Muscle of leg (tissue), 11 donors: ENCODE data around the gene CNOT1. TPM values are rescaled to one million over a fixed set of nuclear protein-coding genes. Genes with fewer than 3 reads are reported as not detected.
"Not testable (repeated sequence)": the region's sequence is repeated elsewhere in the genome, so short reads cannot be mapped to it uniquely, and the experiment has no call there.

Source experiments
- DNase-seq: peaks from one replicate; pipeline ENCODE4 v3.0.0; 2013
- H3K27ac ChIP-seq: one replicate; pipeline ENCODE4 v1.5.1; 2013; ENCODE audit warnings: mild to moderate bottlenecking, low read length, control low read depth
- H3K27me3 ChIP-seq: one replicate; pipeline ENCODE4 v1.6.1; 2013; ENCODE audit warnings: low read length; ENCODE audit not compliant: control insufficient read depth, insufficient read depth
- H3K36me3 ChIP-seq: one replicate; pipeline ENCODE4 v1.6.1; 2013; ENCODE audit warnings: low read length; ENCODE audit not compliant: control insufficient read depth, insufficient read depth
- H3K4me1 ChIP-seq: one replicate; pipeline ENCODE4 v1.6.1; 2013; ENCODE audit warnings: low read length; ENCODE audit not compliant: control insufficient read depth, insufficient read depth
- H3K4me3 ChIP-seq: one replicate; pipeline ENCODE4 v1.5.1; 2013; ENCODE audit warnings: low read length, control low read depth
- H3K9me3 ChIP-seq: replicated peaks from 2 replicates; pipeline ENCODE4 v1.6.1; 2013; ENCODE audit warnings: low read depth, low read length; ENCODE audit not compliant: control insufficient read depth
- WGBS: methylation state at CpG from one replicate; pipeline ENCODE4 v1.1.5; 2013; ENCODE audit warnings: missing lambda C conversion rate; ENCODE audit not compliant: insufficient coverage; 5-methylcytosine and 5-hydroxymethylcytosine counted together
- polyA plus RNA-seq, 8 donors: library from polyadenylated mRNA; unstranded; fragments of 120-200 nt; gene quantifications; one replicate each; pipeline versions ENCODE4 v1.2.1 to v1.2.3, GENCODE V29; 2013; ENCODE audit warnings: inconsistent platforms in 1 of 8, low replicate concordance in 1 of 8; ENCODE audit not compliant: insufficient read length in 8 of 8, insufficient read depth in 1 of 8
- total RNA-seq: library from RNA; stranded (reverse); fragments of 120-200 nt; gene quantifications from one replicate; pipeline ENCODE4 v1.2.4, GENCODE V29; 2013

Gene CNOT1
- total and polyA plus RNA-seq, 9 donors, result 85.1 to 121 (median 99.9) TPM

- no peak for DNase-seq
- H3K4me3 ChIP-seq, result no peak overlapping the region
- H3K9me3 ChIP-seq, result no peaks in the 10 kb centered on the region
- no peaks in the 10 kb centered on the region for H3K27me3 ChIP-seq
- peaks cover 32% of the 10 kb centered on the region for H3K36me3 ChIP-seq
- H3K27ac ChIP-seq, result no peak overlapping the region
- no CpG with 5 or more reads among the region's 3 CpGs for WGBS
- H3K4me1 ChIP-seq, result no peaks in the 10 kb centered on the region
Measured at GRCh38 chr16:58615280-58615679, 14.3 kb downstream of the CNOT1 start.

- 100% methylated on average over 3 of the region's 6 CpGs for WGBS
- Histone ChIP-seq H3K27me3 (no peaks in the 10 kb centered on the region), H3K9me3 (no peaks in the 10 kb centered on the region), H3K36me3 (peaks cover 28% of the 10 kb centered on the region), H3K4me3 (no peak overlapping the region), H3K4me1 (no peaks in the 10 kb centered on the region), H3K27ac (no peak overlapping the region)
- no peak for DNase-seq
Measured at GRCh38 chr16:58614860-58615259, 14.8 kb downstream of the CNOT1 start.

GRCh38 chr16:58614212-58614611 is 15.4 kb downstream of the CNOT1 start:
- Histone ChIP-seq H3K4me3 (no peak overlapping the region), H3K4me1 (no peaks in the 10 kb centered on the region), H3K27me3 (no peaks in the 10 kb centered on the region), H3K27ac (no peak overlapping the region), H3K36me3 (peaks cover 28% of the 10 kb centered on the region), H3K9me3 (no peaks in the 10 kb centered on the region)
- WGBS, result no CpG with 5 or more reads among the region's 6 CpGs
- DNase-seq, result no peak

- not testable (repeated sequence) for DNase-seq, H3K4me3 ChIP-seq, H3K4me1 ChIP-seq, H3K27ac ChIP-seq, H3K9me3 ChIP-seq, H3K27me3 ChIP-seq
- peaks cover 23% of the 10 kb centered on the region for H3K36me3 ChIP-seq
- WGBS, result no CpG with 5 or more reads among the region's 7 CpGs
Measured at GRCh38 chr16:58612965-58613364, 16.7 kb downstream of the CNOT1 start.

GRCh38 chr16:58608601-58609136 is 21.0 kb downstream of the CNOT1 start:
- no peak overlapping the region for H3K27ac ChIP-seq
- no peaks in the 10 kb centered on the region for H3K4me1 ChIP-seq
- H3K36me3 ChIP-seq, result peaks cover 26% of the 10 kb centered on the region
- no peaks in the 10 kb centered on the region for H3K27me3 ChIP-seq
- no CpG with 5 or more reads among the region's 8 CpGs for WGBS
- no peaks in the 10 kb centered on the region for H3K9me3 ChIP-seq
- H3K4me3 ChIP-seq, result no peak overlapping the region
- no peak for DNase-seq

- Histone ChIP-seq H3K4me3 (no peak overlapping the region), H3K27ac (no peak overlapping the region), H3K27me3 (no peaks in the 10 kb centered on the region), H3K9me3 (no peaks in the 10 kb centered on the region), H3K36me3 (peaks cover 20% of the 10 kb centered on the region), H3K4me1 (no peaks in the 10 kb centered on the region)
- DNase-seq, result no peak
- WGBS, result 100% methylated on average over 2 of the region's 7 CpGs
Measured at GRCh38 chr16:58605562-58605961, 24.1 kb downstream of the CNOT1 start.

GRCh38 chr16:58591083-58591482 is 38.5 kb downstream of the CNOT1 start:
- H3K9me3 ChIP-seq, result no peaks in the 10 kb centered on the region
- no peaks in the 10 kb centered on the region for H3K4me1 ChIP-seq
- no peak for DNase-seq
- H3K4me3 ChIP-seq, result no peak overlapping the region
- no CpG with 5 or more reads among the region's 4 CpGs for WGBS
- H3K27ac ChIP-seq, result no peak overlapping the region
- H3K27me3 ChIP-seq, result no peaks in the 10 kb centered on the region
- peaks cover 39% of the 10 kb centered on the region for H3K36me3 ChIP-seq

- H3K27me3 ChIP-seq, result no peaks in the 10 kb centered on the region
- 70% methylated on average over 6 of the region's 10 CpGs for WGBS
- peaks cover 38% of the 10 kb centered on the region for H3K36me3 ChIP-seq
Measured at GRCh38 chr16:58589326-58589905, 40.2 kb downstream of the CNOT1 start.

GRCh38 chr16:58588406-58588805 is 41.2 kb downstream of the CNOT1 start:
- Histone ChIP-seq H3K9me3 (no peaks in the 10 kb centered on the region), H3K27me3 (no peaks in the 10 kb centered on the region), H3K36me3 (peaks cover 39% of the 10 kb centered on the region), H3K4me1 (no peaks in the 10 kb centered on the region), H3K27ac (no peak overlapping the region), H3K4me3 (no peak overlapping the region)
- DNase-seq, result no peak
- 90% methylated on average over 3 of the region's 3 CpGs for WGBS

More at GRCh38 chr16:58589326-58589905, 40.2 kb downstream of the CNOT1 start:
- H3K4me3 ChIP-seq, result no peak overlapping the region
- no peak for DNase-seq
- no peaks in the 10 kb centered on the region for H3K4me1 ChIP-seq
- no peaks in the 10 kb centered on the region for H3K9me3 ChIP-seq
- H3K27ac ChIP-seq, result no peak overlapping the region

GRCh38 chr16:58586340-58587030 is 43.1 kb downstream of the CNOT1 start:
- Histone ChIP-seq H3K36me3 (peaks cover 50% of the 10 kb centered on the region), H3K27ac (no peak overlapping the region), H3K9me3 (no peaks in the 10 kb centered on the region), H3K4me3 (no peak overlapping the region), H3K27me3 (no peaks in the 10 kb centered on the region), H3K4me1 (no peaks in the 10 kb centered on the region)
- DNase-seq, result no peak
- 80% methylated on average over 1 of the region's 7 CpGs for WGBS
